Measurements from ENCODE around the gene CDK10.
"Not testable (repeated sequence)": the region's sequence is repeated elsewhere in the genome, so short reads cannot be mapped to it uniquely, and the experiment has no call there.

Gene CDK10

GRCh38 chr16:89667633-89668032 lies 18.9 kb upstream of the CDK10 start:
- no peak for DNase-seq (ENCODE audit: low read depth)
- TF ChIP-seq CTCF (IDR thresholded peaks at IDR 0.05; ENCODE audit: low read depth, low read length, missing control alignments), result no peak
- H3K4me3 ChIP-seq (ENCODE audit: low read depth, low read length), result no peak overlapping the region

- H3K4me3 ChIP-seq (ENCODE audit: low read depth, low read length), result no peak overlapping the region
- no peak for TF ChIP-seq CTCF (IDR thresholded peaks at IDR 0.05; ENCODE audit: low read depth, low read length, missing control alignments)
- no peak for DNase-seq (ENCODE audit: low read depth)
Measured at GRCh38 chr16:89668790-89669158, 17.7 kb upstream of the CDK10 start.

GRCh38 chr16:89669755-89670154 lies 16.7 kb upstream of the CDK10 start:
- DNase-seq (ENCODE audit: low read depth), result no peak
- H3K4me3 ChIP-seq (ENCODE audit: low read depth, low read length), result no peak overlapping the region
- TF ChIP-seq CTCF (IDR thresholded peaks at IDR 0.05; ENCODE audit: low read depth, low read length, missing control alignments), result no peak

DNA sequence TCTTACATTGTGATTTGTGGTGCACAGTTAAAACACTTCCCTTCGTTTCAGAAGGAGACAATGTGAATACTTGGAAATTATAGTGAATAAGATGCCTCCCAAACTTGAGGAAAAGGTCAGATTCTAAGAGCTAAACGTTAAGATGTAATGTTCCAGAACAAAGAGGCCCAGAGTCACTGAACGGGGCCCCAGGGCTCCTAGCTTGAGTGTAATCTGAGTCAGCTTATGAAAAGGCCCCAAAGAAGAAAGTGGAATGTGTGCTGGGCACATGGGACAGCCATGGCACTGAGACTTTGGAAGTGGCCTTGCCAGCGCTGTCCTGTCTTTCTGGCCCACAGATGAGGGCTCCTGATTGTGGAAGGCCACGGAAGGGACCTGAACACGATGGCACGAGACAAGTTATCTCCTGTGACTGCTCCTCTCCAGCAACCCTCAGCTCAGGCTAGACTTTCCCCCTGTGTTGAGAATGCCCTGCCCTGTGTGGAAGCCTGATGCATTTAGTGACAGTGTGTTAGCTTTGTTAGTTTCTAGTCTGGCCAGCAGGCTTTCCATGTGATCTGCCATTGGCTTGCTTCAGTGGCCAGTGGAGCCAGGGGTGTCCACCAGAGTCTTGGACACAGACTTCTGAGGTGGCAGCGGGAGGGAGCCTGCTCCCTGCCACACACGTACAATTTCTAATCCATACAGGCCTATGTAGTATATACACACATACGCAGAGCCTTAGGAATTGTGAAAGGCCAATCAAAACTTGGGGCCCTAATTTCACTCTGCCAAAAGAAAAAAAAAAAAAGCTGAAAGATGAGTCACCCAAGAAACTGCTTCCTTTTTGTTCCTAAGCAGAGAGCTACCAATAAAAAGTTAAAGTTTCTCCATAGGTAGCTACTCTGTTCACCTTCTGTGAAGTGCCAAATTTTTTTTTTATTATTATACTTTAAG lies 15.7 kb upstream of the CDK10 start:
- DNase-seq (ENCODE audit: low read depth), result no peak
- no peak for TF ChIP-seq CTCF (IDR thresholded peaks at IDR 0.05; ENCODE audit: low read depth, low read length, missing control alignments)
- H3K4me3 ChIP-seq (ENCODE audit: low read depth, low read length), result no peak overlapping the region

DNA sequence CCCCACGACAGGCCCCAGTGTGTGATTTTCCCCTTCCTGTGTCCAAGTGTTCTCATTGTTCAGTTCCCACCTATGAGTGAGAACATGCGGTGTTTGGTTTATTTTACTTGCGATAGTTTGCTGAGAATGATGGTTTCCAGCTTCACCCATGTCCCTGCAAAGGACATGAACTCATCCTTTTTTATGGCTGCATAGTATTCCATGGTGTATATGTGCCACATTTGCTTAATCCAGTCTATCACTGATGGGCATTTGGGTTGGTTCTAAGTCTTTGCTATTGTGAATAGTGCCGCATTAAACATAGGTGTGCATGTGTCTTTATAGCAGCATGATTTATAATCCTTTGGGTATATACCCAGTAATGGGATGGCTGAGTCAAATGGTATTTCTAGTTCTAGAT lies 14.9 kb upstream of the CDK10 start:
- DNase-seq (ENCODE audit: low read depth); H3K4me3 ChIP-seq (ENCODE audit: low read depth, low read length): not testable (repeated sequence)

DNA sequence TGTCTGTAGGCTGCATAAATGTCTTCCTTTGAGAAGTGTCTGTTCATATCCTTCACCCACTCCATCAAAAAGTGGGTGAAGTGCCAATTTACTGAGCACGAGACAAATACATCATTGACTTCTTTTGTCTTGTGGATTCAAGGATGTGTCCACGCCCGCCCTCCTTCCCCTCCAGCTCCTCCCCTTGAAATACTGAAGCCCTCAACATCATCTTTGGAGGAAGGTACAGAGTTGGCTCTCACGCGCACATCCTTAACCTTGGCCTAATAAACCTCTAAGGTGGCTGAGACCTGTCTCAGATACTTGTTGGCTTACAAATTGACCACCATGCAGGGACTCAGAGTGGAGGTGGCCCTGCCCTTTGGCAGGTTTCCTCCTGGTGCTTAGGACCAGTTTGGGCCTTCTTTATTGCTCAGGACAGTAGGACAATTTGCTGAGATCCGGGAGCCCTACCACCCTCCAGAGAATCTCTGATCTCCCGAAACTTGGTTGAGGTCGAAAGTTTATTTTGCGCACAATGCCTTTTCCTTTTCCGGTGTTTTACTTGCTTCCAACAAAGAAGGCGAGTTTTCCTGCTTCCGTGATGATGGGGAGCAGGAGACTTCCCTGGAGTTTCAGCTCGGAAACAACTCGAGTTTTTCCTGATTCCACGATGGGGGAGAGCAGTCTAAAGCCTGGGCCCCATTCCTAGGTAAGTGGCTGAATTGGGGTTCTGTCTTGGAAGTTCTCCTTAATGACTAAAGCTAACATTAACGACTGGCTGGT lies 14.1 kb upstream of the CDK10 start:
- no peak for TF ChIP-seq CTCF (IDR thresholded peaks at IDR 0.05; ENCODE audit: low read depth, low read length, missing control alignments)
- no peak overlapping the region for H3K4me3 ChIP-seq (ENCODE audit: low read depth, low read length)
- no peak for DNase-seq (ENCODE audit: low read depth)

- no peak for TF ChIP-seq CTCF (IDR thresholded peaks at IDR 0.05; ENCODE audit: low read depth, low read length, missing control alignments)
- no peak overlapping the region for H3K4me3 ChIP-seq (ENCODE audit: low read depth, low read length)
- DNase-seq (ENCODE audit: low read depth), result no peak
Measured at GRCh38 chr16:89678258-89678657, 8.2 kb upstream of the CDK10 start.

All from GM12864 (cell line).